ENCODE data around the gene ATP2A3. TPM values are rescaled to one million over a fixed set of nuclear protein-coding genes. Genes with fewer than 3 reads are reported as not detected.
"Not testable (repeated sequence)": the region's sequence is repeated elsewhere in the genome, so short reads cannot be mapped to it uniquely, and the experiment has no call there.

Gene ATP2A3
- total and polyA plus RNA-seq, 2 experiments from 2014 or later = 2.2 to 4.1 TPM

DNA sequence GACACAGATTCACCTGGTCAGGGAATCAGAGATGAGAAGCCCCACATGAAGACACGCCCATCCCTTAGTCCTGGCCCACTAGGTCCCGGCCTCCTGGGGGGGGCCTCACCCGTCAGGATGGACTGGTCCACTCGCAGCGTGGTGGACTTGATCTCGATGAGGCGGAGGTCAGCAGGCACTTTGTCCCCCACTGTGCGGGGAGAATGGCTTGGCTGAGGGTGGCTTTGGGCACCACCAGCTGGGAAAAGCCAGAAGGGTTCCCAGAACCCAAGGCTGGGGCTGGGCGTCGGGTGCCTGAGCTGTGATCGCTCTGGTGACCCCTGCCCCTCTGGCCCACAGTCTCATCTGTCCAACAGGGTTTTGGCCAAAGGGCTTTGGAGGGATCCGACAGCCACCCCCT lies 13.7 kb downstream of the ATP2A3 start:
- TF ChIP-seq EZH2 (IDR thresholded peaks at IDR 0.05; ENCODE audit: borderline replicate concordance) = no peak
- TF ChIP-seq, protein P1, sequence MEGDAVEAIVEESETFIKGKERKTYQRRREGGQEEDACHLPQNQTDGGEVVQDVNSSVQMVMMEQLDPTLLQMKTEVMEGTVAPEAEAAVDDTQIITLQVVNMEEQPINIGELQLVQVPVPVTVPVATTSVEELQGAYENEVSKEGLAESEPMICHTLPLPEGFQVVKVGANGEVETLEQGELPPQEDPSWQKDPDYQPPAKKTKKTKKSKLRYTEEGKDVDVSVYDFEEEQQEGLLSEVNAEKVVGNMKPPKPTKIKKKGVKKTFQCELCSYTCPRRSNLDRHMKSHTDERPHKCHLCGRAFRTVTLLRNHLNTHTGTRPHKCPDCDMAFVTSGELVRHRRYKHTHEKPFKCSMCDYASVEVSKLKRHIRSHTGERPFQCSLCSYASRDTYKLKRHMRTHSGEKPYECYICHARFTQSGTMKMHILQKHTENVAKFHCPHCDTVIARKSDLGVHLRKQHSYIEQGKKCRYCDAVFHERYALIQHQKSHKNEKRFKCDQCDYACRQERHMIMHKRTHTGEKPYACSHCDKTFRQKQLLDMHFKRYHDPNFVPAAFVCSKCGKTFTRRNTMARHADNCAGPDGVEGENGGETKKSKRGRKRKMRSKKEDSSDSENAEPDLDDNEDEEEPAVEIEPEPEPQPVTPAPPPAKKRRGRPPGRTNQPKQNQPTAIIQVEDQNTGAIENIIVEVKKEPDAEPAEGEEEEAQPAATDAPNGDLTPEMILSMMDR (IDR thresholded peaks at IDR 0.05; ENCODE audit: poor library complexity) = no peak
- TF ChIP-seq EZH2phosphoT487 (IDR thresholded peaks at IDR 0.05; ENCODE audit: low read depth, severe bottlenecking, unreplicated experiment) = no peak
- DNase-seq (ENCODE audit: low spot score) = no peak
- 92% methylated on average over 12 of the region's 12 CpGs for WGBS (ENCODE audit: low lambda C conversion rate, missing lambda C conversion rate)
- Histone ChIP-seq H4K20me1 (ENCODE audit: insufficient read depth, poor library complexity, severe bottlenecking) (no peaks in the 10 kb centered on the region), H3K4me3 (no peak overlapping the region), H2AFZ (no peak overlapping the region), H3K9me2 (replicated peaks; ENCODE audit: insufficient read depth) (no peaks in the 10 kb centered on the region), H3K9me3 (ENCODE audit: low read depth) (no peaks in the 10 kb centered on the region), H3K27me3 (no peaks in the 10 kb centered on the region), H3K36me3 (replicated peaks; ENCODE audit: insufficient read depth, low read depth) (no peaks in the 10 kb centered on the region), H3K79me2 (no peaks in the 10 kb centered on the region), H3K4me1 (ENCODE audit: insufficient read depth) (no peaks in the 10 kb centered on the region), H3K4me2 (no peak overlapping the region), H3K27ac (no peak overlapping the region)

DNA sequence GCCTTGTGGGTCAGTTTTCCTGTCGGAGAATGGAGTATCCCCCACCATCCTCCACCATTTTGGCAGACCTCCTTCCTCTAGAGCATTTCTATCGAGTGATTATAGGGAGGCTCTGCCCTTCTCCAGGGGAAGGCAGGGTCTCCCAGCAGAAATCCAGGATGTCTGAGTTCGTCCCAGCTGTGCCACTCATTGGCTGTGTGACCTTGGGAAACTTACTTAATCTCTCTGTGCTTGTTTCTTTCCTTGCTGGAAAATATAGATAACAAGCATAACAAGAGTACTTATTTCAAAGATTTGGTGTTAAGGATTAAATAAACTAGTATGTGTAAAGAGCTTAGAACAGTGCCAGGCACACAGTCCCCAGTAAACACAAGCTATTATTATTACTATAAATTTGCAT lies 14.8 kb downstream of the ATP2A3 start:
- H3K36me3 ChIP-seq (replicated peaks; ENCODE audit: insufficient read depth, low read depth) = no peaks in the 10 kb centered on the region

DNA sequence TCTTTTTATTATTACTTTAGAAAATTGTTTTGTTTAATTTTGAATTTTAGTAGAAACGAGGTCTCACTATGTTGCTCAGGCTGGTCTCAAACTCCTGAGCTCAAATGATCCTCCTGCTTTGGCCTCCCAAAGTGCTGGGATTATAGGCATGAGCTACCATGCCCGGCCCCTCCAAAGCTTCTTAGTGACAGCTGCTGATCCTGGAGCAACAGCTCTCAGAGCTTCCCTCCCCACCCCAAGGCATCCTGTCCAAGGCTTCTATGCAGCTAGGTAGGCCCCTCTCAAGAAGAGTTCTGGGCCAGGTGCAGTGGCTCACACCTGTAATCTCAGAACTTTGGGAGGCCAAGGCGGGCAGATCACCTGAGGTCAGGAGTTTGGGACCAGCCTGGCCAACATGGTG lies 15.7 kb downstream of the ATP2A3 start:
- H3K27ac ChIP-seq; H3K9me2 ChIP-seq (replicated peaks; ENCODE audit: insufficient read depth); H2AFZ ChIP-seq; DNase-seq (ENCODE audit: low spot score); H3K4me2 ChIP-seq; H4K20me1 ChIP-seq (ENCODE audit: insufficient read depth, poor library complexity, severe bottlenecking); H3K4me1 ChIP-seq (ENCODE audit: insufficient read depth); H3K4me3 ChIP-seq; H3K9me3 ChIP-seq (ENCODE audit: low read depth); H3K27me3 ChIP-seq; H3K79me2 ChIP-seq; H3K36me3 ChIP-seq (replicated peaks; ENCODE audit: insufficient read depth, low read depth): not testable (repeated sequence)
- 91% methylated on average over 3 of the region's 3 CpGs for WGBS (ENCODE audit: low lambda C conversion rate, missing lambda C conversion rate)

More for the DNA sequence above, 14.8 kb downstream of the ATP2A3 start:
- Histone ChIP-seq H3K27ac (no peak overlapping the region), H3K4me2 (no peak overlapping the region), H2AFZ (no peak overlapping the region), H3K4me3 (no peak overlapping the region), H4K20me1 (ENCODE audit: insufficient read depth, poor library complexity, severe bottlenecking) (no peaks in the 10 kb centered on the region), H3K4me1 (ENCODE audit: insufficient read depth) (no peaks in the 10 kb centered on the region), H3K27me3 (no peaks in the 10 kb centered on the region), H3K9me3 (ENCODE audit: low read depth) (no peaks in the 10 kb centered on the region), H3K79me2 (no peaks in the 10 kb centered on the region), H3K9me2 (replicated peaks; ENCODE audit: insufficient read depth) (no peaks in the 10 kb centered on the region)
- TF ChIP-seq, protein P1 (IDR thresholded peaks at IDR 0.05; ENCODE audit: poor library complexity) = no peak
- no peak for TF ChIP-seq EZH2 (IDR thresholded peaks at IDR 0.05; ENCODE audit: borderline replicate concordance)
- TF ChIP-seq EZH2phosphoT487 (IDR thresholded peaks at IDR 0.05; ENCODE audit: low read depth, severe bottlenecking, unreplicated experiment) = no peak
- DNase-seq (ENCODE audit: low spot score) = no peak
- WGBS (ENCODE audit: low lambda C conversion rate, missing lambda C conversion rate) = 90% methylated on average over 3 of the region's 3 CpGs

DNA sequence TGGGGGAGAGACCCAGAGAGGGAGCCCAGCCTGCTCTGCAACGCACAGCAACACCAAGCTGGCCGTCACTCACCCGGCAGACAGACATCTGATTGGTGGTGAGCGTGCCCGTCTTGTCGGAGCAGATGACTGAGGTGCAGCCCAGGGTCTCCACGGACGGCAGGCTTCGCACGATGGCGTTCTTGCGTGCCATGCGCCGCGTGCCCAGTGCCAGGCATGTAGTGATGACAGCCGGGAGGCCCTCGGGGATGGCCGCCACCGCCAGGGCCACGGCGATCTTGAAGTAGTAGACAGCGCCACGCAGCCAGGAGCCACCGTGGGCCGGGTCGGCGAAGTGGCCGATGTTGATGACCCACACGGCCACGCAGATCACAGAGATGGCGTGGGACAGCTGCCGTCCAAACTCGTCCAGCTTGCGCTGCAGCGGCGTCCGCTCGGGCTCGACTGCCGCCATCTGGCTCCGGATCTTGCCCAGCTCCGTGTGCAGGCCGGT lies 16.9 kb downstream of the ATP2A3 start:
- no peak overlapping the region for H3K4me2 ChIP-seq
- no peaks in the 10 kb centered on the region for H3K9me3 ChIP-seq (ENCODE audit: low read depth)
- TF ChIP-seq EZH2phosphoT487 (IDR thresholded peaks at IDR 0.05; ENCODE audit: low read depth, severe bottlenecking, unreplicated experiment) (no peak), EZH2 (IDR thresholded peaks at IDR 0.05; ENCODE audit: borderline replicate concordance) (no peak)
- TF ChIP-seq, protein P1 (IDR thresholded peaks at IDR 0.05; ENCODE audit: poor library complexity) = no peak
- WGBS (ENCODE audit: low lambda C conversion rate, missing lambda C conversion rate) = 96% methylated on average over 42 of the region's 43 CpGs
- H3K27me3 ChIP-seq = no peaks in the 10 kb centered on the region
- H3K9me2 ChIP-seq (replicated peaks; ENCODE audit: insufficient read depth) = no peaks in the 10 kb centered on the region
- no peak overlapping the region for H2AFZ ChIP-seq
- no peaks in the 10 kb centered on the region for H3K36me3 ChIP-seq (replicated peaks; ENCODE audit: insufficient read depth, low read depth)
- DNase-seq (ENCODE audit: low spot score) = no peak
- H3K27ac ChIP-seq = no peak overlapping the region
- H4K20me1 ChIP-seq (ENCODE audit: insufficient read depth, poor library complexity, severe bottlenecking) = no peaks in the 10 kb centered on the region
- H3K4me3 ChIP-seq = no peak overlapping the region
- H3K4me1 ChIP-seq (ENCODE audit: insufficient read depth) = no peaks in the 10 kb centered on the region
- H3K79me2 ChIP-seq = no peaks in the 10 kb centered on the region

All from hepatocyte (in vitro differentiated cells).